Erythroblast (primary cell): Measurements from ENCODE around the gene RARS1.

ENCODE experiments used
- GATA1 ChIP-seq: IDR thresholded peaks from 2 replicates; pipeline ENCODE4 v1.6.1; 2011; ENCODE audit warnings: low read depth, mild to moderate bottlenecking, control low read depth, low read length, moderate library complexity
- POLR2A ChIP-seq: IDR thresholded peaks from 2 replicates; pipeline ENCODE4 v1.6.1; 2011; ENCODE audit warnings: mild to moderate bottlenecking, low read length

GRCh38 chr5:168443533-168443932 is 42.7 kb upstream of the RARS1 start:
- TF ChIP-seq POLR2A (no peak), GATA1 (no peak)
